HEK293 (cell line): ENCODE measurements around the gene COPS3.

ENCODE experiments used
- CTCF ChIP-seq: fragments of 450-650 bp; formaldehyde crosslinking; IDR thresholded peaks from 2 replicates; pipeline ENCODE4 v1.5.1; 2016; ENCODE audit warnings: missing biosample characterization, missing genetic modification characterization
- KLF16 ChIP-seq: fragments of 450-650 bp; formaldehyde crosslinking; IDR thresholded peaks from 2 replicates; pipeline ENCODE4 v1.5.1; 2017; ENCODE audit warnings: missing biosample characterization, missing genetic modification characterization
- PRDM10 ChIP-seq: fragments of 450-650 bp; formaldehyde crosslinking; IDR thresholded peaks from 2 replicates; pipeline ENCODE4 v1.5.1; 2016; ENCODE audit warnings: missing biosample characterization, missing genetic modification characterization
- REST ChIP-seq: fragments of 450-650 bp; formaldehyde crosslinking; IDR thresholded peaks from 2 replicates; pipeline ENCODE4 v1.5.1; 2016; ENCODE audit warnings: missing biosample characterization, missing genetic modification characterization
- ZBTB21 ChIP-seq: fragments of 450-650 bp; formaldehyde crosslinking; IDR thresholded peaks from 2 replicates; pipeline ENCODE4 v1.5.1; 2017; ENCODE audit warnings: missing biosample characterization, missing genetic modification characterization
- ZBTB26 ChIP-seq: fragments of 450-650 bp; formaldehyde crosslinking; optimal IDR thresholded peaks from 2 replicates; pipeline ENCODE3; 2016; ENCODE audit warnings: missing biosample characterization, mild to moderate bottlenecking, missing genetic modification characterization
- ZNF768 ChIP-seq: fragments of 450-650 bp; formaldehyde crosslinking; IDR thresholded peaks from 2 replicates; pipeline ENCODE4 v1.5.1; 2018; ENCODE audit warnings: missing biosample characterization, mild to moderate bottlenecking, missing genetic modification characterization

GRCh38 chr17:17235212-17236174 lies 45.6 kb downstream of the COPS3 start:
- TF ChIP-seq KLF16, result no peak
- TF ChIP-seq CTCF (tag by site-specific recombination), result no peak
- peak; percentile 81 for TF ChIP-seq PRDM10
- TF ChIP-seq REST (tag by site-specific recombination), result no peak
- TF ChIP-seq ZBTB21, result no peak
- TF ChIP-seq ZNF768, result no peak
- TF ChIP-seq ZBTB26 (tag by site-specific recombination), result no peak
